K562 (cell line): ENCODE results near the gene HCST. TPM values are rescaled to one million over a fixed set of nuclear protein-coding genes. Genes with fewer than 3 reads are reported as not detected.

Experiments
- CTBP1 ChIP-seq: fragments of 450-650 bp; IDR thresholded peaks from 2 replicates; pipeline ENCODE4 v1.6.1; 2016; ENCODE audit warnings: borderline replicate concordance
- HCFC1 ChIP-seq: IDR thresholded peaks from 2 replicates; pipeline ENCODE4 v1.6.1; 2012; ENCODE audit warnings: low read depth, low read length, improper control_type of control experiment
- JUNB ChIP-seq: fragments of 450-650 bp; formaldehyde crosslinking; conservative IDR thresholded peaks from 2 replicates; pipeline ENCODE4 v1.4.0; 2020; ENCODE audit warnings: mild to moderate bottlenecking
- KLF13 ChIP-seq: fragments of 450-650 bp; IDR thresholded peaks from 2 replicates; pipeline ENCODE4 v1.6.1; 2016; ENCODE audit warnings: missing genetic modification characterization, low read depth, mild to moderate bottlenecking, missing compliant biosample characterization, moderate library complexity, borderline replicate concordance
- L3MBTL2 ChIP-seq: fragments of 450-650 bp; IDR thresholded peaks from 2 replicates; pipeline ENCODE4 v1.6.1; 2016; ENCODE audit warnings: mild to moderate bottlenecking, moderate library complexity
- LEF1 ChIP-seq: fragments of 450-650 bp; IDR thresholded peaks from 2 replicates; pipeline ENCODE4 v1.6.1; 2016; ENCODE audit warnings: mild to moderate bottlenecking
- MAFF ChIP-seq: IDR thresholded peaks from 2 replicates; pipeline ENCODE4 v1.6.1; 2012; ENCODE audit warnings: low read length, improper control_type of control experiment
- NCOR1 ChIP-seq: fragments of 450-650 bp; IDR thresholded peaks from 2 replicates; pipeline ENCODE4 v1.6.1; 2016; ENCODE audit warnings: mild to moderate bottlenecking, moderate library complexity
- PML ChIP-seq: IDR thresholded peaks from 2 replicates; pipeline ENCODE4 v1.6.1; 2012; ENCODE audit warnings: low read length, inconsistent platforms
- RFX5 ChIP-seq: IDR thresholded peaks from 2 replicates; pipeline ENCODE4 v1.6.1; 2011; ENCODE audit warnings: low read depth, mild to moderate bottlenecking, improper control_type of control experiment, low read length
- RHOXF2B ChIP-seq: fragments of 250-450 bp; sonication (Bioruptor Pico); conservative IDR thresholded peaks from 2 replicates; pipeline ENCODE4 v1.5.1; 2021
- SAFB ChIP-seq: fragments of 200-400 bp; formaldehyde crosslinking; IDR thresholded peaks from 2 replicates; pipeline ENCODE4 v1.6.1; 2017; ENCODE audit warnings: low read depth, low read length, borderline replicate concordance
- TCF3 ChIP-seq: sonication (generic); formaldehyde crosslinking; IDR thresholded peaks from 2 replicates; pipeline ENCODE4 v1.4.0; 2020; ENCODE audit warnings: mild to moderate bottlenecking, missing genetic modification reagents
- TOE1 ChIP-seq, 2 experiments: fragments of 450-650 bp in 1 of 2; sonication (generic) in 1 of 2; formaldehyde crosslinking in 1 of 2; IDR thresholded peaks; 2 replicates each; pipeline versions ENCODE4 v1.7.1 to v1.8.0; 2016 to 2022; ENCODE audit warnings: borderline replicate concordance in 2 of 2, mild to moderate bottlenecking in 2 of 2, antibody characterized with exemption in 1 of 2, inconsistent platforms in 1 of 2, low read depth in 1 of 2, missing genetic modification reagents in 1 of 2, moderate library complexity in 1 of 2
- ZBTB8A ChIP-seq: fragments of 450-650 bp; IDR thresholded peaks from 2 replicates; pipeline ENCODE4 v1.6.1; 2018; ENCODE audit warnings: mild to moderate bottlenecking, moderate library complexity; ENCODE audit not compliant: partially characterized antibody
- ZEB2 ChIP-seq: fragments of 450-650 bp; IDR thresholded peaks from 2 replicates; pipeline ENCODE4 v1.6.1; 2016
- ZNF165 ChIP-seq: fragments of 250-450 bp; sonication (Bioruptor Pico); IDR thresholded peaks from 2 replicates; pipeline ENCODE4 v1.4.0; 2020; ENCODE audit warnings: borderline replicate concordance
- ZNF778 ChIP-seq: fragments of 450-650 bp; formaldehyde crosslinking; IDR thresholded peaks from 2 replicates; pipeline ENCODE4 v1.4.0; 2020; ENCODE audit warnings: mild to moderate bottlenecking, moderate library complexity
- polyA plus RNA-seq, 8 experiments: library from polyadenylated mRNA; depleted of rRNA in 4 of 8; stranded (reverse) in 5 of 8; unstranded in 3 of 8; fragments of >200 nt; fragmentation: Nextera tagmentation in 2 of 8; fragmentation: Illumina TruSeq in 1 of 8; extraction: Ambion mirVana in 2 of 8; extraction: Trizol in 1 of 8; gene quantifications; 2 replicates each; pipeline versions ENCODE4 v1.2.1 to v1.2.3, GENCODE V29; 2011 to 2014; ENCODE audit warnings: inconsistent platforms in 1 of 8, missing spikeins in 1 of 8
- total RNA-seq, 7 experiments: library from RNA; depleted of rRNA in 6 of 7; stranded (reverse); fragments of >200 nt in 6 of 7; fragmentation: Illumina TruSeq in 2 of 7; extraction: Trizol in 2 of 7; gene quantifications; 2 replicates each; pipeline versions ENCODE4 v1.2.1 to v1.2.3, GENCODE V29; 2011 to 2021; ENCODE audit warnings: low replicate concordance in 1 of 7
- TF ChIP-seq, protein P1 (sequence below): fragments of 250-450 bp; sonication (Bioruptor Pico); IDR thresholded peaks from 2 replicates; pipeline ENCODE4 v1.4.0; 2020; ENCODE audit warnings: mild to moderate bottlenecking, moderate library complexity, borderline replicate concordance
- TF ChIP-seq, protein P2 (sequence below): sonication (generic); formaldehyde crosslinking; IDR thresholded peaks from 2 replicates; pipeline ENCODE4 v1.4.0; 2020; ENCODE audit warnings: mild to moderate bottlenecking, missing genetic modification reagents
- TF ChIP-seq, protein P3 (sequence below), 2 experiments: fragments of 150-350 bp in 1 of 2; IDR thresholded peaks; 2 replicates each; pipeline ENCODE4 v1.6.1; 2012 to 2016; ENCODE audit warnings: low read depth in 2 of 2, low read length in 2 of 2, mild to moderate bottlenecking in 1 of 2, moderate library complexity in 1 of 2

The HCST gene
- total and polyA plus RNA-seq, 9 of the 15 experiments (the other 6 are each of a cell fraction or from before 2014, with no cell fraction given): 0.29 to 1.9 (median 0.95) TPM; not detected in 2

DNA sequence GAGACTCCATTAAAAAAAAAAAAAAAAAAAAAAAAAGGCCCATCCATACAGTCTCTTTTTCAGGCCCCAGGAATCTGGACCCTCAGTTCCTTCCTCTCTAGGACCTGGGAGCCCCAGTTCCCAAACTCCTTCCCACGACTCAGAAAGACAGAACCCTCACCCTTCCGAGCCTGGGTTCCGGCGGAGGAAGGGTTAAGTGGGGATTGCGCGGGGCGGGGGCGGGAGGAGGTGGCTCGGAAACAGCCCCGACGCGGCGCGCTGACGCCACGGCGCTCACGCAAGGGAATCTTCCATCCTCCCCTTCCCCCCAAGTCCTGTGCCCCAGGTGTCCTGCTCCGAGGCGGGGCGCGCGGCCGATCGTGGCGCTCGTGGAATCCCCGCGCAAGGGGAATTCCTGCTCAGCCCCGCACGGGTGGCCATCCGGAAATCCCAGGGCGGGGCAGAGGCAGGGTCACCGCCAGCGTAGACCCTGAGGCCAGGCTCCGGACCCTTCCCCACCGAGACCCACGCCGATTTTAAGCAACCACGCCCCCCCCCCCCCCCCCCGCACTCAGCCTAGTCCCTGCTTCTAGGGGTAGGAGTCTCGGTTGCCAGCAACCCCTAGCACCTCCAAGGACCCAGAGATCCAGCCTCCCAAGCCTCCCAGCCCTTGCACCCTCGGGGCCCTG lies 2.6 kb upstream of the HCST start (continued):
- TF ChIP-seq, protein P1, sequence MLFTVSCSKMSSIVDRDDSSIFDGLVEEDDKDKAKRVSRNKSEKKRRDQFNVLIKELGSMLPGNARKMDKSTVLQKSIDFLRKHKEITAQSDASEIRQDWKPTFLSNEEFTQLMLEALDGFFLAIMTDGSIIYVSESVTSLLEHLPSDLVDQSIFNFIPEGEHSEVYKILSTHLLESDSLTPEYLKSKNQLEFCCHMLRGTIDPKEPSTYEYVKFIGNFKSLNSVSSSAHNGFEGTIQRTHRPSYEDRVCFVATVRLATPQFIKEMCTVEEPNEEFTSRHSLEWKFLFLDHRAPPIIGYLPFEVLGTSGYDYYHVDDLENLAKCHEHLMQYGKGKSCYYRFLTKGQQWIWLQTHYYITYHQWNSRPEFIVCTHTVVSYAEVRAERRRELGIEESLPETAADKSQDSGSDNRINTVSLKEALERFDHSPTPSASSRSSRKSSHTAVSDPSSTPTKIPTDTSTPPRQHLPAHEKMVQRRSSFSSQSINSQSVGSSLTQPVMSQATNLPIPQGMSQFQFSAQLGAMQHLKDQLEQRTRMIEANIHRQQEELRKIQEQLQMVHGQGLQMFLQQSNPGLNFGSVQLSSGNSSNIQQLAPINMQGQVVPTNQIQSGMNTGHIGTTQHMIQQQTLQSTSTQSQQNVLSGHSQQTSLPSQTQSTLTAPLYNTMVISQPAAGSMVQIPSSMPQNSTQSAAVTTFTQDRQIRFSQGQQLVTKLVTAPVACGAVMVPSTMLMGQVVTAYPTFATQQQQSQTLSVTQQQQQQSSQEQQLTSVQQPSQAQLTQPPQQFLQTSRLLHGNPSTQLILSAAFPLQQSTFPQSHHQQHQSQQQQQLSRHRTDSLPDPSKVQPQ (CRISPR knock-in tag): no peak
- TF ChIP-seq ZNF778 (CRISPR knock-in tag) (no peak), CTBP1 (peak; percentile 72), NCOR1 (no peak; the same call in 1 of the 2 replicates), LEF1 (no peak), HCFC1 (peak; percentile 19; the same call in 1 of the 2 replicates), ZNF165 (CRISPR knock-in tag) (no peak), ZEB2 (peak; percentile 43; the same call in 1 of the 2 replicates), L3MBTL2 (peak; percentile 13; the same call in 1 of the 2 replicates), TCF3 (CRISPR knock-in tag) (peak; percentile 15; the same call in 1 of the 2 replicates), MAFF (no peak), JUNB (CRISPR knock-in tag) (no peak), SAFB (peak; percentile 96), RFX5 (no peak), RHOXF2B (no peak), ZBTB8A (no peak), TOE1 (IDR thresholded peaks at IDR 0.05; ENCODE audit: borderline replicate concordance) (peak; percentile 37), TOE1 (CRISPR knock-in tag; IDR thresholded peaks at IDR 0.05; ENCODE audit: borderline replicate concordance, low read depth) (no peak), KLF13 (no peak), PML (0 out of 2 replicates have a peak, but pooled peaks have one; percentile 11)
- TF ChIP-seq, protein P2, sequence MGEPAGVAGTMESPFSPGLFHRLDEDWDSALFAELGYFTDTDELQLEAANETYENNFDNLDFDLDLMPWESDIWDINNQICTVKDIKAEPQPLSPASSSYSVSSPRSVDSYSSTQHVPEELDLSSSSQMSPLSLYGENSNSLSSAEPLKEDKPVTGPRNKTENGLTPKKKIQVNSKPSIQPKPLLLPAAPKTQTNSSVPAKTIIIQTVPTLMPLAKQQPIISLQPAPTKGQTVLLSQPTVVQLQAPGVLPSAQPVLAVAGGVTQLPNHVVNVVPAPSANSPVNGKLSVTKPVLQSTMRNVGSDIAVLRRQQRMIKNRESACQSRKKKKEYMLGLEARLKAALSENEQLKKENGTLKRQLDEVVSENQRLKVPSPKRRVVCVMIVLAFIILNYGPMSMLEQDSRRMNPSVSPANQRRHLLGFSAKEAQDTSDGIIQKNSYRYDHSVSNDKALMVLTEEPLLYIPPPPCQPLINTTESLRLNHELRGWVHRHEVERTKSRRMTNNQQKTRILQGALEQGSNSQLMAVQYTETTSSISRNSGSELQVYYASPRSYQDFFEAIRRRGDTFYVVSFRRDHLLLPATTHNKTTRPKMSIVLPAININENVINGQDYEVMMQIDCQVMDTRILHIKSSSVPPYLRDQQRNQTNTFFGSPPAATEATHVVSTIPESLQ (CRISPR knock-in tag): no peak
- TF ChIP-seq, protein P3, sequence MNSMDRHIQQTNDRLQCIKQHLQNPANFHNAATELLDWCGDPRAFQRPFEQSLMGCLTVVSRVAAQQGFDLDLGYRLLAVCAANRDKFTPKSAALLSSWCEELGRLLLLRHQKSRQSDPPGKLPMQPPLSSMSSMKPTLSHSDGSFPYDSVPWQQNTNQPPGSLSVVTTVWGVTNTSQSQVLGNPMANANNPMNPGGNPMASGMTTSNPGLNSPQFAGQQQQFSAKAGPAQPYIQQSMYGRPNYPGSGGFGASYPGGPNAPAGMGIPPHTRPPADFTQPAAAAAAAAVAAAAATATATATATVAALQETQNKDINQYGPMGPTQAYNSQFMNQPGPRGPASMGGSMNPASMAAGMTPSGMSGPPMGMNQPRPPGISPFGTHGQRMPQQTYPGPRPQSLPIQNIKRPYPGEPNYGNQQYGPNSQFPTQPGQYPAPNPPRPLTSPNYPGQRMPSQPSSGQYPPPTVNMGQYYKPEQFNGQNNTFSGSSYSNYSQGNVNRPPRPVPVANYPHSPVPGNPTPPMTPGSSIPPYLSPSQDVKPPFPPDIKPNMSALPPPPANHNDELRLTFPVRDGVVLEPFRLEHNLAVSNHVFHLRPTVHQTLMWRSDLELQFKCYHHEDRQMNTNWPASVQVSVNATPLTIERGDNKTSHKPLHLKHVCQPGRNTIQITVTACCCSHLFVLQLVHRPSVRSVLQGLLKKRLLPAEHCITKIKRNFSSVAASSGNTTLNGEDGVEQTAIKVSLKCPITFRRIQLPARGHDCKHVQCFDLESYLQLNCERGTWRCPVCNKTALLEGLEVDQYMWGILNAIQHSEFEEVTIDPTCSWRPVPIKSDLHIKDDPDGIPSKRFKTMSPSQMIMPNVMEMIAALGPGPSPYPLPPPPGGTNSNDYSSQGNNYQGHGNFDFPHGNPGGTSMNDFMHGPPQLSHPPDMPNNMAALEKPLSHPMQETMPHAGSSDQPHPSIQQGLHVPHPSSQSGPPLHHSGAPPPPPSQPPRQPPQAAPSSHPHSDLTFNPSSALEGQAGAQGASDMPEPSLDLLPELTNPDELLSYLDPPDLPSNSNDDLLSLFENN (IDR thresholded peaks at IDR 0.05; ENCODE audit: low read depth in 2 of 2, low read length in 2 of 2): no peak
